BLaER1 treated with 17β-estradiol and CSF1 and Interleukin-3, amounts not matched to agents 10 nM and 100 nM (cell line): Measurements from ENCODE around the gene SPG11.
A peak's percentile ranks its signal among the peaks of the same experiment; 100 is the strongest.
"Not testable (repeated sequence)": the region's sequence is repeated elsewhere in the genome, so short reads cannot be mapped to it uniquely, and the experiment has no call there.

Source experiments
- H3K27ac ChIP-seq, 11 experiments: shearing (Covaris generic); formaldehyde crosslinking; 2 replicates each; pipeline ENCODE4 v1.8.1; 2022
- H3K27me3 ChIP-seq, 11 experiments: shearing (Covaris generic); formaldehyde crosslinking; 2 replicates each; pipeline ENCODE4 v1.8.1; 2022
- H3K36me3 ChIP-seq, 11 experiments: shearing (Covaris generic); formaldehyde crosslinking; 2 replicates each; pipeline ENCODE4 v1.8.1; 2022
- H3K4me1 ChIP-seq, 10 experiments: shearing (Covaris generic); formaldehyde crosslinking; 2 replicates each; pipeline ENCODE4 v1.8.1; 2022
- H3K4me2 ChIP-seq, 11 experiments: shearing (Covaris generic); formaldehyde crosslinking; 2 replicates each; pipeline ENCODE4 v1.8.1; 2022
- H3K4me3 ChIP-seq, 10 experiments: shearing (Covaris generic); formaldehyde crosslinking; 2 replicates each; pipeline ENCODE4 v1.8.1; 2022
- H3K9ac ChIP-seq, 11 experiments: shearing (Covaris generic); formaldehyde crosslinking; 2 replicates each; pipeline ENCODE4 v1.8.1; 2022
- H3K9me3 ChIP-seq, 11 experiments: shearing (Covaris generic); formaldehyde crosslinking; replicated peaks in 1 of 11; 2 replicates each; pipeline ENCODE4 v1.8.1; 2022
- H4K20me1 ChIP-seq, 11 experiments: shearing (Covaris generic); formaldehyde crosslinking; 2 replicates each; pipeline ENCODE4 v1.8.1; 2022
- Cebpa-rat ChIP-seq, 11 experiments: shearing (Covaris generic); IDR thresholded peaks; 2 replicates each; pipeline ENCODE4 v1.8.1; 2022

SPG11 gene

DNA sequence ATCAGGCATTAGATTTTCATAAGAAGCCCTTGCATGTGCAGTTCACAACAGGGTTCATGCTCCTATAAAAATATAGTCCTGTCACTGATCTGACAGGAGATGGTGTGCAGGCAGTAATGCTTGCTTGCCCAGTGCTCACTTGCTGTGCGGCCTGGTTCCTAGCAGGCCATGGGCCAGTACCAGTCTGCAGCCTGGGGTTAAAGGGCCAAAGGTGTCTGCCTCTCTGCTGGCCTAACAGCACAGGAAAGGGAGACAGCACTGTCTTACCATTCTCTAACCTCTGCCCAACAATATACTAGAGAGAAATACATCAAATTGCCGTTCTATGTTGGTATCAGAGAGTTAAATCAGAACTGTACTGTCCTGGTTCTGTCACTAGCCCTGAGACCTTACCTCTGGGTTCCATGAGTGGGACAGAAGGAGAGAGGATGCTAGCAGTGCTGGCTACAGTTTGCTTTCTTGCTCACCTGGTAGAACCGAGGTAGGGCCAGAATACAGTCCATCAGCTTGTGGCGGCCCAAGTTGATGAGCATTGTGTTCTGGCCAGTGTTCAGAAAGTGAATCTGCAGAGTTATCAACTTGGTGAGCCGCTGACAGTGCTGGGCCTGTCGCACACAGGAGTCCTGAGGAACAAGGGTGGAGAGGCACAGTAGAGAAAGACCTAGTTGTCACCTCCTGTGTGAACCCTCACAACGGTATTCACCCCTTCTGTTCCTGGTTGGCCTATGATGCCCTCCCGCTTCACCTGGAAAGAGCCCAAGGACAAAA, 97.9 kb downstream of the SPG11 start:
- no peaks in the 10 kb centered on the region for H3K4me1 ChIP-seq
- no peak overlapping the region for H3K4me3 ChIP-seq
- no peaks in the 10 kb centered on the region for H3K27me3 ChIP-seq
- no peak for TF ChIP-seq Cebpa-rat (IDR thresholded peaks at IDR 0.05)
- no peak overlapping the region for H3K27ac ChIP-seq
- H4K20me1 ChIP-seq, result peaks cover 0 to 40% (median 9%) of the 10 kb centered on the region in 11 experiments; a peak in 11 of 22 replicates
- peaks cover 24 to 35% (median 29%) of the 10 kb centered on the region in 11 experiments for H3K9me3 ChIP-seq
- H3K9ac ChIP-seq, result no peak overlapping the region
- H3K4me2 ChIP-seq, result no peak overlapping the region
- H3K36me3 ChIP-seq, result peaks cover 74 to 100% (median 88%) of the 10 kb centered on the region in 11 experiments

GRCh38 chr15:44560926-44561325, 102.5 kb downstream of the SPG11 start:
- not testable (repeated sequence) for H3K4me1 ChIP-seq

GRCh38 chr15:44554934-44555723, 108.3 kb downstream of the SPG11 start:
- Histone ChIP-seq H3K4me3 (no peak overlapping the region), H3K9me3 (no peaks in the 10 kb centered on the region), H3K4me1 (peaks cover 0 to 17% (median 3%) of the 10 kb centered on the region in 10 experiments; a peak in 6 of 20 replicates), H3K36me3 (peaks cover 95 to 100% (median 96%) of the 10 kb centered on the region in 11 experiments), H3K4me2 (0 out of 22 replicates have a peak overlapping the region, but pooled peaks of 1 of the 11 experiments have one; percentile 2), H3K9ac (no peak overlapping the region), H3K27ac (no peak overlapping the region), H3K27me3 (no peaks in the 10 kb centered on the region), H4K20me1 (peaks cover 53 to 100% (median 88%) of the 10 kb centered on the region in 11 experiments; a peak in 21 of 22 replicates)
- no peak for TF ChIP-seq Cebpa-rat (IDR thresholded peaks at IDR 0.05)

More at GRCh38 chr15:44560926-44561325, 102.5 kb downstream of the SPG11 start:
- peaks cover 100% of the 10 kb centered on the region in 11 experiments for H3K36me3 ChIP-seq
- H4K20me1 ChIP-seq, result peaks cover 10 to 60% (median 48%) of the 10 kb centered on the region in 11 experiments; a peak in 21 of 22 replicates
- not testable (repeated sequence) for H3K4me3 ChIP-seq, H3K9ac ChIP-seq, H3K4me2 ChIP-seq, H3K27ac ChIP-seq, H3K27me3 ChIP-seq
- H3K9me3 ChIP-seq, result peaks cover 24 to 35% (median 29%) of the 10 kb centered on the region in 11 experiments

GRCh38 chr15:44550734-44551133, 112.7 kb downstream of the SPG11 start:
- Histone ChIP-seq H3K27ac (no peak overlapping the region), H3K4me3 (no peak overlapping the region), H3K9ac (no peak overlapping the region), H3K4me1 (peaks cover 5 to 24% (median 10%) of the 10 kb centered on the region in 10 experiments; a peak in 15 of 20 replicates), H3K4me2 (no peak overlapping the region), H3K27me3 (no peaks in the 10 kb centered on the region), H3K36me3 (peaks cover 68 to 98% (median 81%) of the 10 kb centered on the region in 11 experiments), H3K9me3 (no peaks in the 10 kb centered on the region), H4K20me1 (peaks cover 68 to 100% (median 94%) of the 10 kb centered on the region in 11 experiments; a peak in 21 of 22 replicates)
- TF ChIP-seq Cebpa-rat (IDR thresholded peaks at IDR 0.05), result no peak

- no peaks in the 10 kb centered on the region for H3K27me3 ChIP-seq
- H3K4me2 ChIP-seq, result no peak overlapping the region
- peaks cover 64 to 96% (median 77%) of the 10 kb centered on the region in 11 experiments for H3K36me3 ChIP-seq
- H4K20me1 ChIP-seq, result peaks cover 68 to 100% (median 94%) of the 10 kb centered on the region in 11 experiments; a peak in 21 of 22 replicates
- H3K9me3 ChIP-seq, result no peaks in the 10 kb centered on the region
- no peak for TF ChIP-seq Cebpa-rat (IDR thresholded peaks at IDR 0.05)
- H3K4me3 ChIP-seq, result no peak overlapping the region
- no peak overlapping the region for H3K9ac ChIP-seq
- H3K27ac ChIP-seq, result no peak overlapping the region
- peaks cover 5 to 28% (median 12%) of the 10 kb centered on the region in 10 experiments; a peak in 15 of 20 replicates for H3K4me1 ChIP-seq
These were observed 113.2 kb downstream of the SPG11 start for GRCh38 chr15:44550256-44550655.

GRCh38 chr15:44549152-44549551, 114.3 kb downstream of the SPG11 start:
- Histone ChIP-seq H3K4me1 (peaks cover 4 to 39% (median 17%) of the 10 kb centered on the region in 10 experiments; a peak in 18 of 20 replicates), H3K36me3 (peaks cover 53 to 96% (median 76%) of the 10 kb centered on the region in 11 experiments), H4K20me1 (peaks cover 70 to 100% (median 98%) of the 10 kb centered on the region in 11 experiments; a peak in 21 of 22 replicates)
- not testable (repeated sequence) for H3K27ac ChIP-seq, H3K9ac ChIP-seq, H3K4me3 ChIP-seq, H3K27me3 ChIP-seq, H3K9me3 ChIP-seq, H3K4me2 ChIP-seq

GRCh38 chr15:44545913-44546802, 117.3 kb downstream of the SPG11 start:
- peaks cover 31 to 96% (median 76%) of the 10 kb centered on the region in 11 experiments for H3K36me3 ChIP-seq

GRCh38 chr15:44544745-44545144, 118.7 kb downstream of the SPG11 start:
- Histone ChIP-seq H3K4me2 (peak overlapping the region in 6 of 11 experiments; percentile 8 to 37 (median 22); a peak in 6 of 22 replicates), H4K20me1 (peaks cover 89 to 100% (median 97%) of the 10 kb centered on the region in 11 experiments; a peak in 21 of 22 replicates), H3K36me3 (peaks cover 36 to 96% (median 80%) of the 10 kb centered on the region in 11 experiments), H3K4me1 (peaks cover 12 to 68% (median 33%) of the 10 kb centered on the region in 10 experiments; a peak in 17 of 20 replicates)
- H3K27me3 ChIP-seq, H3K4me3 ChIP-seq, H3K9ac ChIP-seq, H3K27ac ChIP-seq, H3K9me3 ChIP-seq: not testable (repeated sequence)

More at GRCh38 chr15:44545913-44546802, 117.3 kb downstream of the SPG11 start:
- peak overlapping the region in 6 of 11 experiments; percentile 9 to 69 (median 54); a peak in 9 of 22 replicates for H3K27ac ChIP-seq
- no peaks in the 10 kb centered on the region for H3K27me3 ChIP-seq
- peak overlapping the region in 5 of 11 experiments; percentile 3 to 69 (median 46); a peak in 9 of 22 replicates for H3K4me2 ChIP-seq
- peak overlapping the region in 4 of 11 experiments; percentile 8 to 44 (median 32); a peak in 5 of 22 replicates for H3K9ac ChIP-seq
- no peak overlapping the region for H3K4me3 ChIP-seq
- H3K9me3 ChIP-seq, result no peaks in the 10 kb centered on the region
- peaks cover 5 to 60% (median 26%) of the 10 kb centered on the region in 10 experiments; a peak in 16 of 20 replicates for H3K4me1 ChIP-seq
- TF ChIP-seq Cebpa-rat (IDR thresholded peaks at IDR 0.05), result no peak
- peaks cover 94 to 100% (median 100%) of the 10 kb centered on the region in 11 experiments; a peak in 21 of 22 replicates for H4K20me1 ChIP-seq
